ENCODE measurements around the gene NYAP1. TPM values are rescaled to one million over a fixed set of nuclear protein-coding genes. Genes with fewer than 3 reads are reported as not detected.

NYAP1 gene
- total RNA-seq, 1 donor from 2014 or later = 0.38 TPM

DNA sequence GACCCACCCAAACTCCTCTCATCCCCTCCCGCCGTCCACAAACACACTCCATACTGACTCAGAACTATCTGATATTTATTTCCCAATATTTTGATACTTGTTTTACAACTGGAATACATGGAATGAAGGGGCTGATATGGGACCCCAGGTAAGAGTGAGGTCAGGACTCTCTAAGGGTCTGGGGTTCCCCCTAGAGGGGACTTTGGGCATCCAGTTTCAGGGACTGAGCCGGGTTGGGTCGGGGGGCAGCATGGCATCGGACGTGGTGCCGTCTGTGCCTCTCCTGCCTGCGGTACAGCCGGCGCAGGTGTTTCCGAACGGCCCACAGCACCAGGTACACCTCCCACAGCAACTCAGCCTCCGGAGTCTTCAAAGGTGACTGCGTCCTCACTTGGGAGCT, 27.2 kb upstream of the NYAP1 start:
- H3K27ac ChIP-seq (replicated peaks) = no peak overlapping the region
- no peaks in the 10 kb centered on the region for H3K27me3 ChIP-seq (ENCODE audit: low read depth)
- H3K9me3 ChIP-seq (replicated peaks) = no peaks in the 10 kb centered on the region
- DNase-seq = no peak
- H3K4me3 ChIP-seq = no peak overlapping the region
- intact Hi-C loops (cut with micrococcal nuclease) = no loop called here
- TF ChIP-seq, protein P1, sequence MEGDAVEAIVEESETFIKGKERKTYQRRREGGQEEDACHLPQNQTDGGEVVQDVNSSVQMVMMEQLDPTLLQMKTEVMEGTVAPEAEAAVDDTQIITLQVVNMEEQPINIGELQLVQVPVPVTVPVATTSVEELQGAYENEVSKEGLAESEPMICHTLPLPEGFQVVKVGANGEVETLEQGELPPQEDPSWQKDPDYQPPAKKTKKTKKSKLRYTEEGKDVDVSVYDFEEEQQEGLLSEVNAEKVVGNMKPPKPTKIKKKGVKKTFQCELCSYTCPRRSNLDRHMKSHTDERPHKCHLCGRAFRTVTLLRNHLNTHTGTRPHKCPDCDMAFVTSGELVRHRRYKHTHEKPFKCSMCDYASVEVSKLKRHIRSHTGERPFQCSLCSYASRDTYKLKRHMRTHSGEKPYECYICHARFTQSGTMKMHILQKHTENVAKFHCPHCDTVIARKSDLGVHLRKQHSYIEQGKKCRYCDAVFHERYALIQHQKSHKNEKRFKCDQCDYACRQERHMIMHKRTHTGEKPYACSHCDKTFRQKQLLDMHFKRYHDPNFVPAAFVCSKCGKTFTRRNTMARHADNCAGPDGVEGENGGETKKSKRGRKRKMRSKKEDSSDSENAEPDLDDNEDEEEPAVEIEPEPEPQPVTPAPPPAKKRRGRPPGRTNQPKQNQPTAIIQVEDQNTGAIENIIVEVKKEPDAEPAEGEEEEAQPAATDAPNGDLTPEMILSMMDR (IDR thresholded peaks at IDR 0.05; ENCODE audit: borderline replicate concordance) = no peak
- H3K4me1 ChIP-seq = no peaks in the 10 kb centered on the region
- peaks cover 4% of the 10 kb centered on the region for H3K36me3 ChIP-seq

DNA sequence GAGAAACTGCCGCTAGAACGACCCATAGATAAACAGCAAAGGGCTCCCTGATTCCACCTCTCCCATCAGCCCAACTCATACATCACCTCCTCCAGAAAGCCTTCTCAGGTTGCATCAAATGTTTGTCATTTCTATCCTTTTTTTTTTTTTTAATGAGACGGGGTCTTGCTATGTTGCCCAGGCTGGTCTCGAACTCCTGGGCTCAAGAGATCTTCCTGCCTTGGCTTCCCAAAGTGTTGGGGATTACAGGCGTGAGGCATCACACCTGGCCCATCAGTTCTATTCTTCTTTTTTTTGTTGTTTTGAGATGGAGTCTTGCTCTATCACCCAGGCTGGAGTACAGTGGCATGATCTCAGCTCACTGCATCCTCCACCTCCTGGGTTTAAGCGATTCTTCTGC, 26.7 kb upstream of the NYAP1 start:
- intact Hi-C loops (cut with micrococcal nuclease) = no loop called here
- H3K27ac ChIP-seq (replicated peaks) = no peak overlapping the region
- TF ChIP-seq, protein P1 (IDR thresholded peaks at IDR 0.05; ENCODE audit: borderline replicate concordance) = no peak

DNA sequence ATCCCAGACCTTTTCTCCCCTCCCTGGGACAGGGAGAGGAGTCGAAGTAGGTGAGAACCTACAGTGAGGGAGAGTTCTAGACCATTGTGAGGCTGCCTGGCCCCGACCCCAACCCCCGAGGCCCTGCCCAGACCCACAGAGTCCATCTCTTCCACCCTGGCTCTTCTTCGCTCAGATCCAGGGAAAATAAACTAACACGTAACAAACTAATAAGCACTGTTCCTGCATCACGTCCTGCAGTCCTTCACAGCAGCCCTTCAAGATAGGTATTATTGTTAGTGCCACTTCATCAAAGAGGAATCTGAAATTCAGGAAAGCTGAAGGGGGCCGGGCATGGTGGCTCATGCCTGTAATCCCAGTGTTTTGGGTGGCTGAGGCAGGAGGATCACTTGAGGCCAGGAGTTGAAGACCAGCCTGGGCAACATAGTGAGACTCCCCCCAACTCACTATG, 19.5 kb upstream of the NYAP1 start, which contains the start of gene SPACDR:
Gene SPACDR, minus strand, starts transcription at position 51 of the 451 bp plus-strand sequence. CDS start 235 bp downstream, outside the sequence.
- H3K9me3 ChIP-seq (replicated peaks) = no peaks in the 10 kb centered on the region
- peaks cover 10% of the 10 kb centered on the region for H3K36me3 ChIP-seq
- no peaks in the 10 kb centered on the region for H3K27me3 ChIP-seq (ENCODE audit: low read depth)
- DNase-seq = no peak
- TF ChIP-seq, protein P1 (IDR thresholded peaks at IDR 0.05; ENCODE audit: borderline replicate concordance) = no peak
- H3K4me1 ChIP-seq = peaks cover 44% of the 10 kb centered on the region
- intact Hi-C loops (cut with micrococcal nuclease) = no loop called here
- no peak within 1 kb of the TSS for H3K27ac ChIP-seq (replicated peaks)
- no peak within 1 kb of the TSS for H3K4me3 ChIP-seq

More for the DNA sequence above, 26.7 kb upstream of the NYAP1 start:
- no peaks in the 10 kb centered on the region for H3K9me3 ChIP-seq (replicated peaks)
- H3K36me3 ChIP-seq = peaks cover 4% of the 10 kb centered on the region
- DNase-seq = no peak
- H3K4me1 ChIP-seq = no peaks in the 10 kb centered on the region
- H3K27me3 ChIP-seq (ENCODE audit: low read depth) = no peaks in the 10 kb centered on the region
- no peak overlapping the region for H3K4me3 ChIP-seq

DNA sequence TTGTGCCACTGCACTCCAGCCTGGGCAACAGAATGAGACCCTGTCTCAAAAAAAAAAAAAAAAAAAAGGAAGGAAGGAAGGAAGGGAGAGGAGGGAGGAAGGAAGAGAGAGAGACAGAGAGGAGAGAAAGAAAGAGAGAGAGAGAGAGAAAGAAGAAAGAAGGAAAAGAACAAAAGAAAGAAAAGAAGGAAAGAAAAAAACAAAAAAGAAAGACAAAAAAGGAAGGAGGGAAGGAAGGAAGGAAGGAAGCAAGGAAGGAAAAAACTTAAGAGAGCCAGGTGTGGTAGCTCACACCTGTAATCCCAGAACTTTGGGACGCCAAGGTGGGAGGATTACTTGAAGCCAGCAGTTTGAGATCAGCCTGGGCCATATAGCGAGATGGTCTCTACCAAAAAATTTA, 18.9 kb upstream of the NYAP1 start:
- TF ChIP-seq, protein P1 (IDR thresholded peaks at IDR 0.05; ENCODE audit: borderline replicate concordance) = no peak
- no peaks in the 10 kb centered on the region for H3K27me3 ChIP-seq (ENCODE audit: low read depth)
- H3K4me1 ChIP-seq = peaks cover 50% of the 10 kb centered on the region
- no peak overlapping the region for H3K4me3 ChIP-seq
- no peak overlapping the region for H3K27ac ChIP-seq (replicated peaks)
- intact Hi-C loops (cut with micrococcal nuclease) = loop anchor here (5.0 kb wide), 1 partner anchor 263 kb away; no protein-coding TSS in a partner anchor
- DNase-seq = no peak
- peaks cover 10% of the 10 kb centered on the region for H3K36me3 ChIP-seq
- no peaks in the 10 kb centered on the region for H3K9me3 ChIP-seq (replicated peaks)

DNA sequence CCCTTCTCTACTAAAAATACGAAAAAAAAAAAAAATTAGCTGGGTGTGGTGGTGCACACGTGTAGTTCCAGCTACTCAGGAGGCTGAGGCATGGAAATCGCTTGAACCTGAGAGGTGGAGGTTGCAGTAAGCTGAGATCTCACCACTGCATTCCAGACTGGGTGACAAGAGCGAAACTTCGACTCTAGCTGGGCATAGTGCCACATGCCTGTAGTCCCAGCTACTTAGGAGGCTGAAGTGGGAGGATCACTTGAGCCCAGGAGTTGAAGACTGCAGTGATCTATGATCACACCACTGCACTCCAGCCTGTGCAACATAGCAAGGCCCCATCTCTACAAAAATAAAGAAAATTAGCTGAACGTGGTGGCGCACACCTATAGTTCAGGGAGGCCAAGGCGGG, 18.4 kb upstream of the NYAP1 start:
- DNase-seq = no peak
- H3K27me3 ChIP-seq (ENCODE audit: low read depth) = no peaks in the 10 kb centered on the region
- H3K4me3 ChIP-seq = no peak overlapping the region
- H3K4me1 ChIP-seq = peaks cover 54% of the 10 kb centered on the region
- H3K9me3 ChIP-seq (replicated peaks) = no peaks in the 10 kb centered on the region
- peaks cover 6% of the 10 kb centered on the region for H3K36me3 ChIP-seq
- TF ChIP-seq, protein P1 (IDR thresholded peaks at IDR 0.05; ENCODE audit: borderline replicate concordance) = no peak
- peak overlapping the region; percentile 80 for H3K27ac ChIP-seq (replicated peaks)
- intact Hi-C loops (cut with micrococcal nuclease) = loop anchor here (5.0 kb wide), 1 partner anchor 262 kb away; no protein-coding TSS in a partner anchor
